LNCaP clone FGC (cell line): ENCODE data around the gene RHBDL3.
"Not testable (repeated sequence)": the region's sequence is repeated elsewhere in the genome, so short reads cannot be mapped to it uniquely, and the experiment has no call there.

Experiments used
- DNase-seq: peaks from one replicate; pipeline ENCODE4 v3.0.0-alpha.2; 2011; ENCODE audit warnings: low read depth
- H3K4me3 ChIP-seq: 2 replicates; pipeline ENCODE4 v1.5.1; 2011; ENCODE audit warnings: mild to moderate bottlenecking, low read depth, low read length, control low read depth
- TF ChIP-seq, protein P1 (sequence below): IDR thresholded peaks from 2 replicates; pipeline ENCODE4 v1.5.1; 2012; ENCODE audit warnings: mild to moderate bottlenecking; ENCODE audit not compliant: control insufficient read depth, insufficient read depth; ENCODE audit errors: extremely low read depth

Gene RHBDL3

DNA sequence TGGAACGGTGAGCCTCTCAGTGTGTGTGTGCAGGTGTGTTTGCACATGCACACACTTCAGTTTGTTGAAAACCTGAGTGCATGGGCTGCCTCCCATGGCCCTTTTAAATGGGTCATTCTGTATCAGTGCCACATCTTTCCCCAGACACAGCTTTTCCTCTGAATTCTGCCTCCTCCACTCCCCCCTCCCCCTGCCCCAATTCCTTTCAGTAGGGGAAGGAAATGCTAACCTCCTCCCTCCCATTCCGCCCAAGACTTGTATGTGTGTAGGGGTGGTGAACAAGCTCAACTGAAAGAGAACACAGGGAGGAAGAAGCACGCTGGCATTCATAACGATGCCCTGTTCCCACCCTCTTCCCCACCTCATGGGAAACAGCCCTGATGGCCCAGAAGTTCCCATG lies 42.0 kb downstream of the RHBDL3 start:
- no peak for DNase-seq
- no peak overlapping the region for H3K4me3 ChIP-seq
- TF ChIP-seq, protein P1, sequence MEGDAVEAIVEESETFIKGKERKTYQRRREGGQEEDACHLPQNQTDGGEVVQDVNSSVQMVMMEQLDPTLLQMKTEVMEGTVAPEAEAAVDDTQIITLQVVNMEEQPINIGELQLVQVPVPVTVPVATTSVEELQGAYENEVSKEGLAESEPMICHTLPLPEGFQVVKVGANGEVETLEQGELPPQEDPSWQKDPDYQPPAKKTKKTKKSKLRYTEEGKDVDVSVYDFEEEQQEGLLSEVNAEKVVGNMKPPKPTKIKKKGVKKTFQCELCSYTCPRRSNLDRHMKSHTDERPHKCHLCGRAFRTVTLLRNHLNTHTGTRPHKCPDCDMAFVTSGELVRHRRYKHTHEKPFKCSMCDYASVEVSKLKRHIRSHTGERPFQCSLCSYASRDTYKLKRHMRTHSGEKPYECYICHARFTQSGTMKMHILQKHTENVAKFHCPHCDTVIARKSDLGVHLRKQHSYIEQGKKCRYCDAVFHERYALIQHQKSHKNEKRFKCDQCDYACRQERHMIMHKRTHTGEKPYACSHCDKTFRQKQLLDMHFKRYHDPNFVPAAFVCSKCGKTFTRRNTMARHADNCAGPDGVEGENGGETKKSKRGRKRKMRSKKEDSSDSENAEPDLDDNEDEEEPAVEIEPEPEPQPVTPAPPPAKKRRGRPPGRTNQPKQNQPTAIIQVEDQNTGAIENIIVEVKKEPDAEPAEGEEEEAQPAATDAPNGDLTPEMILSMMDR: no peak

- TF ChIP-seq, protein P1: no peak
- no peak for DNase-seq
- no peak overlapping the region for H3K4me3 ChIP-seq
Measured at GRCh38 chr17:32311028-32311536, 45.5 kb downstream of the RHBDL3 start.

DNA sequence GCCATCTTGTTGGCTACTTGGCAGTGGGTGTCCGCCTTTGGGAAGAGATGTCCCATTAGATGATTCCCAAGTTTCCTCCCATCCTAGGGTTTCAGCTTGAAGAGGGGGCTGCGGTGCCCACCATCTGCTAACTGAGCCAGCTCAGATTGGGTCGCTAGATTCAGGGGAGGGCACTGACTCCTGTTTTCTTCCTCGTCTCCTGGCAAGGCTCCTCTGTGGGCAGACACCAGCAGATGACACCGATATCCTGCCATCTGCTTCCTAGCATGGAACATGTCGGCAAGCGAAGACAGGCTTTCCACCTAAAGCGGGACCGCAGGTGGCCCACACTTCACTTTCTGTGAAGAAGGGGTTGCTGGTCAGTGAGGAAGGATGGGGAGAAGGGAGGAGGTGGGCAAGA lies 49.0 kb downstream of the RHBDL3 start:
- no peak for DNase-seq
- TF ChIP-seq, protein P1: no peak
- H3K4me3 ChIP-seq: no peak overlapping the region

DNA sequence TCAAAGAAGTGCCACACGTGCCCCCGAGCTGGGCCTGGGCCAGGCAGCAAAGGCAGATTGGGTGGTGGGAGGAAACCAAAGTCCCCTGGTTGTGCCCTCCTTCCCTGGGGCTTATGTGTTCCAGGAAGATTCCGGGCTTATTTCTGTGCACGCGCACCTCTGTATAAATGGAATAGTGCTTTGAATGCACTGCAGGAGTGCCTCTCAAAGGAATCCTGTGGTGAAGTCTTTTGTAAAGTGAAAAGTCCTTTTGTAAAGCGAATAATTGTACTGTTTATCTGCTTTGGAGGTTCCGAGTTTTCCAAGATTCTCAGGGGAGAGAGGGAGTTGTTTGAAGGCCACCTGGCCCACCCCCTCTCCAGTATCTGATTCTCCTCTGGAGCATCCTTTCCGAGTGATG lies 49.5 kb downstream of the RHBDL3 start:
- TF ChIP-seq, protein P1: no peak
- H3K4me3 ChIP-seq: no peak overlapping the region
- no peak for DNase-seq

DNA sequence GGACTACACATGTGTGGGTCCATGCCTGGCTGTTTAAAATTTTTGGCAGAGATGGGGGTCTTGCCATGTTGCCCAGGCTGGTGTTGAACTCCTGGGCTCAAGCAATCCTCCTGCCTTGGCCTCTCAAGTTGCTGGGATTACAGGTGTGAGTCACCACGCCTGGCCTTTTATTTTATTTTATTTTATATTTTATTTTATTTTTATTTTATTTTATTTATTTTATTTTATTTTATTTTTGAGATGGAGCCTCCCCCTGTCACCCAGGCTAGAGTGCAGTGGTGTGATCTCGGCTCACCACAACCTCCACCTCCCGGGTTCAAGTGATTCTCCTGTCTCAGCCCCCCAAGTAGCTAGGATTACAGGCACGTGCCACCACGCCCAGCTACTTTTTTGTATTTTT lies 51.0 kb downstream of the RHBDL3 start:
- not testable (repeated sequence) for H3K4me3 ChIP-seq, DNase-seq

- TF ChIP-seq, protein P1: no peak
- no peak for DNase-seq
Measured at GRCh38 chr17:32317353-32317752, 51.7 kb downstream of the RHBDL3 start.

DNA sequence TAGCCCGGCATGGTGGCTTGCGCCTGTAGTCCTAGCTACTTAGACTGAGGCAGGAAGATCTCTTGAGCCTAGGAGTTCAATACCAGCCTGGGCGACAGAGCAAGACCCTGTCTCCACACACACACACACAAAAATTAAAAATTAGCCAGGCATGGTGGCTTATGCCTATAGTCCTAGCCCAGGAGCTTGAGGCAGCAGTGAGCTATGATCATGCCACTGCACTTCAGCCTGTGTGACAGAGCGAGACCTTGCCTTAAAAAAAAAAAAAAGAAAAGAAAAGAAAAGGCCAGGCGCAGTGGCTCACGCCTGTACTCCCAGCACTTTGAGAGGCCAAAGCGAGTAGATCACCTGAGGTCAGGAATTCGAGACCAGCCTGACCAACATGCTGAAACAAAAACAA lies 52.4 kb downstream of the RHBDL3 start:
- H3K4me3 ChIP-seq: no peak overlapping the region
- DNase-seq: no peak
- TF ChIP-seq, protein P1: no peak

More at GRCh38 chr17:32317353-32317752, 51.7 kb downstream of the RHBDL3 start:
- no peak overlapping the region for H3K4me3 ChIP-seq
